Esophagus squamous epithelium (tissue), 4 donors: ENCODE measurements around the gene RPL28.

Experiments
- CTCF ChIP-seq, 6 experiments: fragments of 450-650 bp in 4 of 6; fragments of 200-600 bp in 2 of 6; sonication (generic) in 2 of 6; IDR thresholded peaks; one replicate each; pipeline ENCODE4 v1.5.1; 2016 to 2019; ENCODE audit warnings: antibody characterized with exemption in 6 of 6, mild to moderate bottlenecking in 4 of 6, moderate library complexity in 4 of 6
- POLR2A ChIP-seq, 4 donors: fragments of 450-650 bp; IDR thresholded peaks; one replicate each; pipeline ENCODE4 v1.6.1; 2017; ENCODE audit warnings: antibody characterized with exemption in 4 of 4, mild to moderate bottlenecking in 4 of 4, moderate library complexity in 3 of 4

DNA sequence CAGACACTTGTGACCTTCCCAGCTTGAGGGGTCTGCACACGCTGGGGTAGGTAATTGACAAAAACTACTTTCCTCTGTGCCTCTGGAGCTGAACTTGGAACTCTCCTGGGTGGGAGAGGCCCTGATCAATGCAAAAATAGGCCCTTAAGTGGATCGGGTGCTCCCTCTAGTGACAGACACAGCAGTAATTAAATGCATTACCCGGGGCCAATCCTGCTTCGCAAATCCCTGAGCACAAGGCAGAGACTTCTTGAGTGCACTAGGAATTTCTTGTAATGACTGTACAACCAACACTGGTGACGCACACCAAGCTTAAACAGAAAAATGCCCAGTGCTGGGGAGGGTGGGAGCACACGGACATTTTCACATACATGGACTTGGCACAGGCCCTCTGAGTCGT, 32.5 kb downstream of the RPL28 start:
- TF ChIP-seq POLR2A (IDR thresholded peaks at IDR 0.05) (no peak), CTCF (IDR thresholded peaks at IDR 0.05) (peak; percentile 46 to 80 (median 68))
